Measurements from ENCODE around the gene CCR1.

The CCR1 gene

DNA sequence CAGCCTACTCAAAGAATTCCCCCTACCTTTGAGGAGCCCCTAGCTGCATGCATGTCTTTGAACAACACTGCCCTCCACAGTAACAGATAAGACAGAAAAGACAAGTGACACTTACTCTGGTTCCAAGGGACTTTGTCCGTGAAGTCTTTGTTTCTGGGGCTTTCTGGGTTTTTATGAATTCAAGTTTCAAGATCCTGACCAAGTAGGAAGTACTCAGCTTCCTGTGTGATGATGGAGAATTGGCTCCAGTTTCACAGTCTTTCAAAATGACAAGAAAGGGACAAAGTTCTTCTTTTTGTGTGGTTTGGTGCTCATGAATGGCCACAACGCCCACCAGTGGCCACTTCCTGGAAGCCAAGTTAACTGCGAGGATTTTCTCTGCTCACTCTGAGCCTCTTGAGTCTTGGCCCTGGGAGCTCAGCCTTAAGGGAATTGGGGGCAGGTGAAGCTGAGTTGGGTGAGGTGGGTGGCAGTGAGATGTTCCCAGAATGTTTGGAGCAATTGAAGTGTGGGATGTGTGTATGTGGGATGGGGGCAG is at the start of gene CCR1:
Gene CCR1, minus strand, starts transcription at position 147 of the 538 bp plus-strand sequence. CDS start 4,000 bp downstream, outside the sequence.
- peak; percentile 51 for DNase-seq (ENCODE audit: low spot score)

- no peak for DNase-seq (ENCODE audit: low spot score)
Measured at GRCh38 chr3:46252980-46253379, 44.9 kb upstream of the CCR1 start.

- no peak for DNase-seq (ENCODE audit: low spot score)
Measured at GRCh38 chr3:46245146-46245545, 37.0 kb upstream of the CCR1 start.

GRCh38 chr3:46243560-46243959 is 35.4 kb upstream of the CCR1 start:
- no peak for DNase-seq (ENCODE audit: low spot score)

DNA sequence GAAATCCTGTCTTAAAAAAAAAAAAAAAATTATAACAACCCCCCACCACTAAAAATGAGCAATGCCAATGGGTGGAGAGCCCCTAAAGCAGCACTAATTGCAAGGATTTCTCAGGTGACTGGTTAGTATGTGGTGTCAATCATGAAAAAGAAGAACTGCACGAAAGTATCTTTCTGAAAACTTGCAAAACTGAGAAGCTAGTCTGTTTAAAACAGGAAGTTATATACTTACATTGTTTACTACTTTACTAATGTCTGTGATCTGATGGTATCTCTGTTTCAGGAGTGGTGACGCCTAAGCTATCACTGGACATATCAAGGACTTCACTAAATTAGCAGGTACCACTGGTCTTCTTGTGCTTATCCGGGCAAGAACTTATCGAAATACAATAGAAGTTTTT is 34.0 kb upstream of the CCR1 start, which contains the start of gene CCR3:
Gene CCR3, plus strand, starts transcription at position 341 of the 400 bp plus-strand sequence. CDS start 22,699 bp downstream, outside the sequence.
- no peak for DNase-seq (ENCODE audit: low spot score)

DNA sequence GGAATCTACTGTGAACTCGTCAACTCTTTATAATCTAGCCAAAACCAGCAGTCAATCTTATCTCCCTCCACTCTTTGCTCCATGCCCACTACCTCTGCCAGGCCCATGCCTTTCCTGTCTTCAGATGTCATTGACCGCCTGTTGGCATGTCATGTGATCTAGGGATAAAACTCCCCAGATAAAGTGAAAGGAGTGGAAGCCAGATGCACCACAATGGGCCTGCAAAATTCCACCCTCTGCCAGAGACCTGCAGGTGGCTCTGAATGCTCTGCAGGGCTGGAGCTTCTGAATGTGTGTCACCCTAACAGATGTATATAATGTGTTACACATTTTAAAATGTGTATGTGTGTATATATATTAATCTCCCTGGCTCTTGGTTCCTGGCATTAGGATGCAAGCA is 31.8 kb upstream of the CCR1 start:
- no peak for DNase-seq (ENCODE audit: low spot score)

- no peak for DNase-seq (ENCODE audit: low spot score)
Measured at GRCh38 chr3:46239301-46239938, 31.3 kb upstream of the CCR1 start.

GRCh38 chr3:46238386-46238785 is 30.3 kb upstream of the CCR1 start:
- DNase-seq (ENCODE audit: low spot score), result no peak

DNA sequence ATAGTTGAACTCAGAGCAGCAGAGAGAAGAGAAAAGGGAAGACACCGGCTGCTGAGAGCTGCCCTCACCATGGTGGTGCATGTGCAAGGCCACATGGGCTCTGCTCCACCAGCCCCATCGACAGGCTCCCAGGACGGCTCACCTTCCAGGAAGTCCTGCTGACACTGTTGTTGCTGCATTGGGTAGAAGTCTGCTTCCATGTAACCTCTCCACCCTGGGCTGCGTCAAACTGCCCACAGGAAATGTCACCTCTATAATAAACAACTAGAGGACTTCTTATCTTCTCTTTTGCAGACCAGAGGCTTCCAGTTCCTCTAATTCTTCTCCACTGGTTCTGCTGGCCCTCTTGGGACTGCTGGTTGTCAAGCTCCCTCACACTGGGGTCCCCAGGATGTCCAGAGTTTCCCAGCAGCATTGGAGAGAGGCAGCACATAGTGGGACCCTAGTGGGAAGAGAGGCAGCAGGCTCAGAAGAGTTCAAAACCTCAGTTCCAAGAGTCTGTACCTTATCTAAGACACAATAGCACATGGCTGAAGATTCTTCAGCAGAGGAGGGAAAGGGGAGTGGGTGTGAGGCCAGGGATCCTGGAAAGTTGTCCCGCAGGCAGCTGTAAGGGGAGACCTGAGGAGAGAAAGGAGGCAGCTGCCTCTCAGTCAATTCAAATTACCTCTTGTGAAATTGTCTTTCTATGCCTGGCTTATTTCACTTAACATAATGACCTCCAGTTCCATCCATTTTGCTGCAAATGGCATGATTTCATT is 28.4 kb upstream of the CCR1 start:
- DNase-seq (ENCODE audit: low spot score), result no peak

DNA sequence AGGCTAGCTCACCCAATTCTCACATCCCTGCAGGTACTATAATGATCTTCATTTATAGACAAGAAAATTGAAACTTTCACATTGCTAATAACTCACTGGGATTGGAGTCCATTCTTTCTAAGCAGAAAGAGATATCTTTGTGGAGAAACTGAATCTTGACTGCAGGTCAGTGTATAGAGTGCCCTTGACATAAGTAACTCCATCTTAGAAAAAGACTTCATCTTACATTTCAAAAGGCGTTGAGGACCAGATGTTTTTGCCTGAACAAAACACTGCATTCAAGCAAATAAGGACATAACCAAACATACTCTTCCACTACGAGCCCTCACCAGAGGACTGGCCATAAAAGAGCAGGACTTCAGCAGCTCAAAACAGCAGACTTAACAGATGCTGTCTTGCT is 27.3 kb upstream of the CCR1 start:
- DNase-seq (ENCODE audit: low spot score), result no peak

GRCh38 chr3:46233194-46233593 is 25.1 kb upstream of the CCR1 start:
- DNase-seq (ENCODE audit: low spot score), result no peak

- DNase-seq (ENCODE audit: low spot score), result no peak
Measured at GRCh38 chr3:46231323-46231722, 23.2 kb upstream of the CCR1 start.

GRCh38 chr3:46228260-46229242 is 20.4 kb upstream of the CCR1 start:
- DNase-seq (ENCODE audit: low spot score), result no peak

- DNase-seq (ENCODE audit: low spot score), result no peak
Measured at GRCh38 chr3:46222435-46223161, 14.5 kb upstream of the CCR1 start.

- no peak for DNase-seq (ENCODE audit: low spot score)
Measured at GRCh38 chr3:46221938-46222337, 13.8 kb upstream of the CCR1 start.

- no peak for DNase-seq (ENCODE audit: low spot score)
Measured at GRCh38 chr3:46221391-46221790, 13.3 kb upstream of the CCR1 start.

- no peak for DNase-seq (ENCODE audit: low spot score)
Measured at GRCh38 chr3:46218196-46218709, 10.1 kb upstream of the CCR1 start.

DNA sequence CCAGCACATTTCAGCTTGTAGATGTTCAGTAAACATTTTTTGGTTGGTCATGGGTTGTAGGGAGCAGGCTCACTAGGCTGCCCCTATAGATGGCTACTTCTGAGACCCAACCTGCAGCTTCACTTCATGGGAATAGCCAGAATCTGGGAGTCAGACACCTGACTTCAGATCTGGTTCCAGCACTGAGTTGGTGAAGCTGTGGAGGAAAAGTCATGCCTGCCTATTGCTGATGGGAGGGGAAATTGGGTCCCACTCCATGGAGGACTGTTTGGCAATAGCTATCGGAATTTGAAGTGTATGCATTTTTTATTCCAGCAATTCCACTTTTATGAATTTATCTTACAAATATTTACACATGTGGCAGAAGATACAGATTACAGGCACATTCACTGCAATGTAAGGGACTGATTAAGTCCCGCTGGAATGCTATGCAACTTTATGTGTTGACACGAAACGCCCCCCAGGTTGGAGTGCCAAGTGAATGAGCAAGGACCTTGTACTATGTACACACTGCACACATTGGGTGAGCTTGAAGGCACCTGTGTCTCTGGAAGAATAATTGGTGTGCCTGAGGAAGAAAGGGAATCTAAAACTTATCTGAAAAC is 7.8 kb upstream of the CCR1 start:
- DNase-seq (ENCODE audit: low spot score), result no peak

GRCh38 chr3:46214751-46215352 is 6.7 kb upstream of the CCR1 start:
- DNase-seq (ENCODE audit: low spot score), result no peak

GRCh38 chr3:46213201-46213600 is 5.1 kb upstream of the CCR1 start:
- no peak for DNase-seq (ENCODE audit: low spot score)
